HEK293 (cell line): ENCODE results near the gene LRRC4C.

Source experiments
- CTCF ChIA-PET: fragments of 350-600 bp; formaldehyde crosslinking; extraction: SDS; loops from one replicate; lab custom pipeline; 2021; ENCODE audit warnings: antibody characterized with exemption; lab: Yijun Ruan, JAX
- POLR2A ChIA-PET: fragments of 300-600 bp; formaldehyde crosslinking; extraction: SDS; loops from one replicate; lab custom pipeline; 2020; ENCODE audit warnings: antibody characterized with exemption, inconsistent platforms; lab: Yijun Ruan, JAX
- H3K27ac ChIP-seq: fragments of 200-500 bp; sonication (Bioruptor generic); 2 replicates; pipeline ENCODE4 v1.5.1; 2014; ENCODE audit warnings: low read depth, low read length, control low read depth, inconsistent platforms; ENCODE audit errors: extremely low read depth
- H3K36me3 ChIP-seq, 2 experiments: fragments of 200-500 bp in 1 of 2; sonication (Bioruptor generic) in 1 of 2; 1 replicate in 1 of 2; 2 replicates in 1 of 2; pipeline ENCODE4 v1.5.1; 2014 to 2017; ENCODE audit warnings: inconsistent platforms in 2 of 2, low read length in 2 of 2; ENCODE audit not compliant: control insufficient read depth in 2 of 2, insufficient read depth in 1 of 2
- H3K4me1 ChIP-seq: fragments of 200-500 bp; sonication (Bioruptor generic); 2 replicates; pipeline ENCODE4 v1.5.1; 2014; ENCODE audit warnings: mild to moderate bottlenecking, low read length, inconsistent platforms; ENCODE audit not compliant: control insufficient read depth, insufficient read depth
- H3K4me3 ChIP-seq: 2 replicates; pipeline ENCODE4 v1.5.1; 2011; ENCODE audit warnings: low read depth, mild to moderate bottlenecking, control low read depth, low read length, moderate library complexity
- H3K9me3 ChIP-seq: fragments of 200-500 bp; sonication (Bioruptor generic); 2 replicates; pipeline ENCODE4 v1.5.1; 2014; ENCODE audit warnings: low read depth, low read length, inconsistent platforms; ENCODE audit not compliant: control insufficient read depth, insufficient read depth
- KLF16 ChIP-seq: fragments of 450-650 bp; formaldehyde crosslinking; IDR thresholded peaks from 2 replicates; pipeline ENCODE4 v1.5.1; 2017; ENCODE audit warnings: missing biosample characterization, missing genetic modification characterization
- SCRT2 ChIP-seq: fragments of 450-650 bp; formaldehyde crosslinking; IDR thresholded peaks from 2 replicates; pipeline ENCODE4 v1.5.1; 2016; ENCODE audit warnings: missing biosample characterization, missing genetic modification characterization
- ZNF146 ChIP-seq: fragments of 450-650 bp; formaldehyde crosslinking; IDR thresholded peaks from 2 replicates; pipeline ENCODE4 v1.5.1; 2016; ENCODE audit warnings: missing biosample characterization, missing genetic modification characterization
- ZNF174 ChIP-seq: fragments of 450-650 bp; formaldehyde crosslinking; IDR thresholded peaks from 2 replicates; pipeline ENCODE4 v1.5.0; 2017; ENCODE audit warnings: missing biosample characterization, mild to moderate bottlenecking, missing genetic modification characterization
- ZNF184 ChIP-seq: fragments of 450-650 bp; IDR thresholded peaks from 2 replicates; pipeline ENCODE4 v1.5.1; 2018; ENCODE audit warnings: missing biosample characterization, mild to moderate bottlenecking, missing genetic modification characterization
- ZNF555 ChIP-seq: fragments of 450-650 bp; formaldehyde crosslinking; conservative IDR thresholded peaks from 2 replicates; pipeline ENCODE4 v1.5.1; 2017; ENCODE audit warnings: missing biosample characterization, mild to moderate bottlenecking, missing genetic modification characterization, inconsistent platforms
- ZNF596 ChIP-seq: fragments of 450-650 bp; IDR thresholded peaks from 2 replicates; pipeline ENCODE4 v1.5.0; 2018; ENCODE audit warnings: missing biosample characterization, mild to moderate bottlenecking, missing genetic modification characterization, moderate library complexity
- ZNF658 ChIP-seq: fragments of 450-650 bp; formaldehyde crosslinking; IDR thresholded peaks from 2 replicates; pipeline ENCODE4; 2016; ENCODE audit warnings: missing biosample characterization, missing genetic modification characterization
- ZNF776 ChIP-seq: fragments of 450-650 bp; formaldehyde crosslinking; IDR thresholded peaks from 2 replicates; pipeline ENCODE4 v1.5.0; 2017; ENCODE audit warnings: missing biosample characterization, missing genetic modification characterization, borderline replicate concordance
- TF ChIP-seq, protein P1 (sequence below): fragments of 450-650 bp; formaldehyde crosslinking; IDR thresholded peaks from 2 replicates; pipeline ENCODE4; 2016; ENCODE audit warnings: missing biosample characterization, missing genetic modification characterization
- TF ChIP-seq, protein P2 (sequence below): fragments of 450-650 bp; formaldehyde crosslinking; IDR thresholded peaks from 2 replicates; pipeline ENCODE4 v1.5.1; 2016; ENCODE audit warnings: missing biosample characterization, missing genetic modification characterization
- TF ChIP-seq, protein P3 (sequence below): IDR thresholded peaks from 2 replicates; pipeline ENCODE4 v1.6.1; 2011; ENCODE audit warnings: mild to moderate bottlenecking, low read depth, low read length, borderline replicate concordance
- TF ChIP-seq, protein P4 (sequence below): fragments of 450-650 bp; formaldehyde crosslinking; IDR thresholded peaks from 2 replicates; pipeline ENCODE4 v1.5.1; 2016; ENCODE audit warnings: missing biosample characterization, missing genetic modification characterization
- TF ChIP-seq, protein P5 (sequence below): fragments of 450-650 bp; formaldehyde crosslinking; IDR thresholded peaks from 2 replicates; pipeline ENCODE4 v1.5.1; 2016; ENCODE audit warnings: missing biosample characterization, missing genetic modification characterization
- TF ChIP-seq, protein P6 (sequence below): fragments of 450-650 bp; formaldehyde crosslinking; IDR thresholded peaks from 2 replicates; pipeline ENCODE4 v1.5.1; 2016; ENCODE audit warnings: missing biosample characterization, missing genetic modification characterization
- TF ChIP-seq, protein P7 (sequence below): fragments of 450-650 bp; formaldehyde crosslinking; IDR thresholded peaks from 2 replicates; pipeline ENCODE4 v1.5.1; 2016; ENCODE audit warnings: missing biosample characterization, missing genetic modification characterization
- TF ChIP-seq, protein P8 (sequence below): sonication (generic); formaldehyde crosslinking; IDR thresholded peaks from 2 replicates; pipeline ENCODE4 v1.8.1; 2022; ENCODE audit warnings: mild to moderate bottlenecking, moderate library complexity, missing genetic modification reagents
- TF ChIP-seq, protein P9 (sequence below): fragments of 450-650 bp; formaldehyde crosslinking; IDR thresholded peaks from 2 replicates; pipeline ENCODE4 v1.5.1; 2016; ENCODE audit warnings: missing biosample characterization, missing genetic modification characterization

The LRRC4C gene

DNA sequence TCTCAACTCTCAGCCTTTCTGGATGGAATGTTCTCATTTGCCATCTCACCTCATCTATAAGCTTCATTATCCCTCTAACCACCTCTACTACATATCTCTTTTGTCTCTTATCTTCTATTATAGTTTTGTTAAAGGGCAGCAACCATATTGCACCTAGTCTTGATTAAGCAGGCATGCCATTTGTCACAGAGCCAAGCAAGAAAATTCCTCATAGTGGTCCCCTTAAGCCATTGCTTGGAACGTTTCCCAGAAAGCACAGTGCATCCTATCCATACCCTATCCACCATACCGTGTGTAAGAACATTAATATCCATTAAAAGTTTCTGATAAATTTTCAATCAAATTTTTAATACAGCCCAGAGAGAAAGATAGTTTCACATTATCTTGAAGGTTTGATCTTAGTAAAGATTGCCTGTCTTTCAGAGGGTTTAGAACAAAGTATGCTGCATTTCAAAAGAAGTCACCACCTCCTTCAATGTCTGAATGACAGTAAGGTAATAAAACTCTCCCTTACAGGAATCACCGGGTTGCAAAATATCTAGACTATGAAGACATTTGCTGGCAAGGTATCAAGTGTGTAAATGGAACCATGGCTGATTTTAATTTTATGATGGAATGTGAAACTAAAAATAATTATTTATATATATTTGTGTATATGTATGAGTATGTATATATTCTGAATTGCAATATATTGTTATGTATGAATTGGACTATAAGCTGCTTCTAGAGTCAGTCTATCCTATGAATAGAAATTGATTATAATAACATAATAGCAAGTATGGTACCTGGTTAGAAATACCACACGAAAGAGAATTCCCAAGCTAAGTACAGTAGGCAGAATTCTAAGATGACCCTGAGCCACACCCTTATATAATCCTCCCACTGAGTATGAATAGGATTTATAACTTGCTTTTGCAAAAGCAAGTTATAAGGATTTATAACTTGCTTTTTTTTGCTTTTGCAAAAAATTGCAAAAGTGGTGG is 1296.3 kb downstream of the LRRC4C start (continued):
- TF ChIP-seq, protein P1, sequence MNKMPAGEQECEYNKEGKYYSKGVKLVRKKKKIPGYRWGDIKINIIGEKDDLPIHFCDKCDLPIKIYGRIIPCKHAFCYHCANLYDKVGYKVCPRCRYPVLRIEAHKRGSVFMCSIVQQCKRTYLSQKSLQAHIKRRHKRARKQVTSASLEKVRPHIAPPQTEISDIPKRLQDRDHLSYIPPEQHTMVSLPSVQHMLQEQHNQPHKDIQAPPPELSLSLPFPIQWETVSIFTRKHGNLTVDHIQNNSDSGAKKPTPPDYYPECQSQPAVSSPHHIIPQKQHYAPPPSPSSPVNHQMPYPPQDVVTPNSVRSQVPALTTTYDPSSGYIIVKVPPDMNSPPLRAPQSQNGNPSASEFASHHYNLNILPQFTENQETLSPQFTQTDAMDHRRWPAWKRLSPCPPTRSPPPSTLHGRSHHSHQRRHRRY (tag by site-specific recombination) = no peak
- TF ChIP-seq, protein P2, sequence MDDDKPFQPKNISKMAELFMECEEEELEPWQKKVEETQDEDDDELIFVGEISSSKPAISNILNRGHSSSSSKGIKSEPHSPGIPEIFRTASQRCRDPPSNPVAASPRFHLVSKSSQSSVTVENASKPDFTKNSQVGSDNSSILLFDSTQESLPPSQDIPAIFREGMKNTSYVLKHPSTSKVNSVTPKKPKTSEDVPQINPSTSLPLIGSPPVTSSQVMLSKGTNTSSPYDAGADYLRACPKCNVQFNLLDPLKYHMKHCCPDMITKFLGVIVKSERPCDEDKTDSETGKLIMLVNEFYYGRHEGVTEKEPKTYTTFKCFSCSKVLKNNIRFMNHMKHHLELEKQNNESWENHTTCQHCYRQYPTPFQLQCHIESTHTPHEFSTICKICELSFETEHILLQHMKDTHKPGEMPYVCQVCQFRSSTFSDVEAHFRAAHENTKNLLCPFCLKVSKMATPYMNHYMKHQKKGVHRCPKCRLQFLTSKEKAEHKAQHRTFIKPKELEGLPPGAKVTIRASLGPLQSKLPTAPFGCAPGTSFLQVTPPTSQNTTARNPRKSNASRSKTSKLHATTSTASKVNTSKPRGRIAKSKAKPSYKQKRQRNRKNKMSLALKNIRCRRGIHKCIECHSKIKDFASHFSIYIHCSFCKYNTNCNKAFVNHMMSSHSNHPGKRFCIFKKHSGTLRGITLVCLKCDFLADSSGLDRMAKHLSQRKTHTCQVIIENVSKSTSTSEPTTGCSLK (tag by site-specific recombination) = no peak
- TF ChIP-seq, protein P3, sequence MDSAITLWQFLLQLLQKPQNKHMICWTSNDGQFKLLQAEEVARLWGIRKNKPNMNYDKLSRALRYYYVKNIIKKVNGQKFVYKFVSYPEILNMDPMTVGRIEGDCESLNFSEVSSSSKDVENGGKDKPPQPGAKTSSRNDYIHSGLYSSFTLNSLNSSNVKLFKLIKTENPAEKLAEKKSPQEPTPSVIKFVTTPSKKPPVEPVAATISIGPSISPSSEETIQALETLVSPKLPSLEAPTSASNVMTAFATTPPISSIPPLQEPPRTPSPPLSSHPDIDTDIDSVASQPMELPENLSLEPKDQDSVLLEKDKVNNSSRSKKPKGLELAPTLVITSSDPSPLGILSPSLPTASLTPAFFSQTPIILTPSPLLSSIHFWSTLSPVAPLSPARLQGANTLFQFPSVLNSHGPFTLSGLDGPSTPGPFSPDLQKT = no peak
- TF ChIP-seq, protein P4, sequence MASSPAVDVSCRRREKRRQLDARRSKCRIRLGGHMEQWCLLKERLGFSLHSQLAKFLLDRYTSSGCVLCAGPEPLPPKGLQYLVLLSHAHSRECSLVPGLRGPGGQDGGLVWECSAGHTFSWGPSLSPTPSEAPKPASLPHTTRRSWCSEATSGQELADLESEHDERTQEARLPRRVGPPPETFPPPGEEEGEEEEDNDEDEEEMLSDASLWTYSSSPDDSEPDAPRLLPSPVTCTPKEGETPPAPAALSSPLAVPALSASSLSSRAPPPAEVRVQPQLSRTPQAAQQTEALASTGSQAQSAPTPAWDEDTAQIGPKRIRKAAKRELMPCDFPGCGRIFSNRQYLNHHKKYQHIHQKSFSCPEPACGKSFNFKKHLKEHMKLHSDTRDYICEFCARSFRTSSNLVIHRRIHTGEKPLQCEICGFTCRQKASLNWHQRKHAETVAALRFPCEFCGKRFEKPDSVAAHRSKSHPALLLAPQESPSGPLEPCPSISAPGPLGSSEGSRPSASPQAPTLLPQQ (tag by site-specific recombination) = no peak
- TF ChIP-seq ZNF146 (tag by site-specific recombination) (no peak), ZNF596 (tag by site-specific recombination) (no peak)
- TF ChIP-seq, protein P5, sequence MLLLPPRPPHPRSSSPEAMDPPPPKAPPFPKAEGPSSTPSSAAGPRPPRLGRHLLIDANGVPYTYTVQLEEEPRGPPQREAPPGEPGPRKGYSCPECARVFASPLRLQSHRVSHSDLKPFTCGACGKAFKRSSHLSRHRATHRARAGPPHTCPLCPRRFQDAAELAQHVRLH (tag by site-specific recombination) = no peak
- TF ChIP-seq, protein P6, sequence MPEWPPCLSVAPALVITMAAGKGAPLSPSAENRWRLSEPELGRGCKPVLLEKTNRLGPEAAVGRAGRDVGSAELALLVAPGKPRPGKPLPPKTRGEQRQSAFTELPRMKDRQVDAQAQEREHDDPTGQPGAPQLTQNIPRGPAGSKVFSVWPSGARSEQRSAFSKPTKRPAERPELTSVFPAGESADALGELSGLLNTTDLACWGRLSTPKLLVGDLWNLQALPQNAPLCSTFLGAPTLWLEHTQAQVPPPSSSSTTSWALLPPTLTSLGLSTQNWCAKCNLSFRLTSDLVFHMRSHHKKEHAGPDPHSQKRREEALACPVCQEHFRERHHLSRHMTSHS = no peak
- TF ChIP-seq, all 188 proteins: peak for 0

DNA sequence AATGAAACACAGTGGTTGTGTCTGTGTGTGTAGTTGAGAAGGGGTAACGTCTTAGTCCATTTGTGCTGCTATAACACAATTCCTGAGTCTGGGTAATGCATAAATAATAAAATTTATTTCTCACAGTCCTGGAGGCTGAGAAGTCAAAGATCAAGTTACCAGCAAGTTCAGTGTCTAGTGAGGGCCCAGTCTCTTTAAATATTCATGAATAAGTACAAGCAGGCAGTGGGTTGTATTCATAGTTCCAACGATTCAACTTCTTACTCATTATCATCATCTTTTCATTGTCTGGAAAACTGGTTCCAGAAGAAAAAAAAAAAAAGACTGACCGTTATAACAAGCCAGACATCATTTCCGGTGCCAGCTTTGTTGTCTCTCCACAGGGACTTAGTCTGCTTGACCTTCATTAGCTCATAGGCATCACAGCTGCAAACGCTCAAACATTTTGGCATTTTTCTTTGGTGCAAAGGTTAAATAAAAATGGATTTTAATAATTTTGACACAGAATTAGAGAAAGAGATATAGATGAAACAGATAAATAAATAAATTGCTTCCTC is 1297.5 kb downstream of the LRRC4C start:
- TF ChIP-seq ZNF658 = no peak
- no peak for TF ChIP-seq ZNF174
- TF ChIP-seq, protein P7, sequence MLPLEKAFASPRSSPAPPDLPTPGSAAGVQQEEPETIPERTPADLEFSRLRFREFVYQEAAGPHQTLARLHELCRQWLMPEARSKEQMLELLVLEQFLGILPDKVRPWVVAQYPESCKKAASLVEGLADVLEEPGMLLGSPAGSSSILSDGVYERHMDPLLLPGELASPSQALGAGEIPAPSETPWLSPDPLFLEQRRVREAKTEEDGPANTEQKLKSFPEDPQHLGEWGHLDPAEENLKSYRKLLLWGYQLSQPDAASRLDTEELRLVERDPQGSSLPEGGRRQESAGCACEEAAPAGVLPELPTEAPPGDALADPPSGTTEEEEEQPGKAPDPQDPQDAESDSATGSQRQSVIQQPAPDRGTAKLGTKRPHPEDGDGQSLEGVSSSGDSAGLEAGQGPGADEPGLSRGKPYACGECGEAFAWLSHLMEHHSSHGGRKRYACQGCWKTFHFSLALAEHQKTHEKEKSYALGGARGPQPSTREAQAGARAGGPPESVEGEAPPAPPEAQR (tag by site-specific recombination) = no peak
- no peak for TF ChIP-seq SCRT2
- TF ChIP-seq, protein P8, sequence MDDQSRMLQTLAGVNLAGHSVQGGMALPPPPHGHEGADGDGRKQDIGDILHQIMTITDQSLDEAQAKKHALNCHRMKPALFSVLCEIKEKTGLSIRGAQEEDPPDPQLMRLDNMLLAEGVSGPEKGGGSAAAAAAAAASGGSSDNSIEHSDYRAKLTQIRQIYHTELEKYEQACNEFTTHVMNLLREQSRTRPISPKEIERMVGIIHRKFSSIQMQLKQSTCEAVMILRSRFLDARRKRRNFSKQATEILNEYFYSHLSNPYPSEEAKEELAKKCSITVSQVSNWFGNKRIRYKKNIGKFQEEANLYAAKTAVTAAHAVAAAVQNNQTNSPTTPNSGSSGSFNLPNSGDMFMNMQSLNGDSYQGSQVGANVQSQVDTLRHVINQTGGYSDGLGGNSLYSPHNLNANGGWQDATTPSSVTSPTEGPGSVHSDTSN (CRISPR knock-in tag) = no peak
- no peak for TF ChIP-seq ZNF776 (tag by site-specific recombination)
- TF ChIP-seq ZNF555 (tag by site-specific recombination) = no peak
- TF ChIP-seq ZNF184 (tag by site-specific recombination) = no peak
- no peak for TF ChIP-seq KLF16 (tag by site-specific recombination)
- TF ChIP-seq, protein P9, sequence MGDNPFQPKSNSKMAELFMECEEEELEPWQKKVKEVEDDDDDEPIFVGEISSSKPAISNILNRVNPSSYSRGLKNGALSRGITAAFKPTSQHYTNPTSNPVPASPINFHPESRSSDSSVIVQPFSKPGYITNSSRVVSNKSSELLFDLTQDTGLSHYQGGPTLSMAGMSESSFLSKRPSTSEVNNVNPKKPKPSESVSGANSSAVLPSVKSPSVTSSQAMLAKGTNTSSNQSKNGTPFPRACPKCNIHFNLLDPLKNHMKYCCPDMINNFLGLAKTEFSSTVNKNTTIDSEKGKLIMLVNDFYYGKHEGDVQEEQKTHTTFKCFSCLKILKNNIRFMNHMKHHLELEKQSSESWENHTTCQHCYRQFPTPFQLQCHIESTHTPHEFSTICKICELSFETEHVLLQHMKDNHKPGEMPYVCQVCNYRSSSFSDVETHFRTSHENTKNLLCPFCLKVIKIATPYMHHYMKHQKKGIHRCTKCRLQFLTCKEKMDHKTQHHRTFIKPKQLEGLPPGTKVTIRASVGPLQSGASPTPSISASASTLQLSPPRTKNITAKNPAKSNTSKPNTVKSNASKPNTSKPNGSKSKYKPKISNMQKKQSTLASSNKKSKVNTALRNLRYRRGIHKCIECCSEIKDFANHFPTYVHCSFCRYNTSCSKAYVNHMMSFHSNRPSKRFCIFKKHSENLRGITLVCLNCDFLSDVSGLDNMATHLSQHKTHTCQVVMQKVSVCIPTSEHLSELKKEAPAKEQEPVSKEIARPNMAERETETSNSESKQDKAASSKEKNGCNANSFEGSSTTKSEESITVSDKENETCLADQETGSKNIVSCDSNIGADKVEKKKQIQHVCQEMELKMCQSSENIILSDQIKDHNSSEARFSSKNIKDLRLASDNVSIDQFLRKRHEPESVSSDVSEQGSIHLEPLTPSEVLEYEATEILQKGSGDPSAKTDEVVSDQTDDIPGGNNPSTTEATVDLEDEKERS (tag by site-specific recombination) = no peak
- Histone ChIP-seq H3K27ac (no peak overlapping the region), H3K4me3 (no peak overlapping the region), H3K4me1 (no peaks in the 10 kb centered on the region), H3K36me3 (no peaks in the 10 kb centered on the region), H3K9me3 (no peaks in the 10 kb centered on the region)
- ChIA-PET POLR2A (no interaction called here), CTCF (interaction anchor here (0.6 kb wide), 1 partner anchor 166 kb away, joined by 4 read pairs; no protein-coding TSS in a partner anchor)
